ENCODE measurements around the gene CLDN10. TPM values are rescaled to one million over a fixed set of nuclear protein-coding genes. Genes with fewer than 3 reads are reported as not detected.

CLDN10 gene
- total RNA-seq, 4 donors from 2014 or later, result 1.3 to 27.6 (median 19.5) TPM; not detected in 1

DNA sequence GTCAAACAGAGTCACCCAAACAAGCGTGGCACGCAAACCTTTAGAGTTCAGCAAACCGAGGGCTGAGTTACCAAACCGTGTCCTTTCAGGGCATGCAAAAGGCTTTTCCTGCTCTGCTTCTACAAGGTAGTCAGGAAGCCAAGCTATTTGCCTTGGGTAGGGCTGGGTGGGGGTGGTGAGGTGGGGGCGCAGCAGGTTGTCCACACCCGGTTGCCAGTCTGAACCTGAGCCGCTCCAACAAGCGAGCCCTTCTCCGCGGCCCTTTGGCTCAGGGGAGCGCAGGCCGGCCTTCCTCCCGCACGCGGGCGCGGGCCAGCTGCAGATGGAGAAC lies 347 bp upstream of the CLDN10 start:
- Histone ChIP-seq H3K27me3 (no peaks in the 10 kb centered on the region), H3K4me3 (peak overlapping the region in 1 of 2 donors; percentile 16), H3K9me3 (no peaks in the 10 kb centered on the region)

DNA sequence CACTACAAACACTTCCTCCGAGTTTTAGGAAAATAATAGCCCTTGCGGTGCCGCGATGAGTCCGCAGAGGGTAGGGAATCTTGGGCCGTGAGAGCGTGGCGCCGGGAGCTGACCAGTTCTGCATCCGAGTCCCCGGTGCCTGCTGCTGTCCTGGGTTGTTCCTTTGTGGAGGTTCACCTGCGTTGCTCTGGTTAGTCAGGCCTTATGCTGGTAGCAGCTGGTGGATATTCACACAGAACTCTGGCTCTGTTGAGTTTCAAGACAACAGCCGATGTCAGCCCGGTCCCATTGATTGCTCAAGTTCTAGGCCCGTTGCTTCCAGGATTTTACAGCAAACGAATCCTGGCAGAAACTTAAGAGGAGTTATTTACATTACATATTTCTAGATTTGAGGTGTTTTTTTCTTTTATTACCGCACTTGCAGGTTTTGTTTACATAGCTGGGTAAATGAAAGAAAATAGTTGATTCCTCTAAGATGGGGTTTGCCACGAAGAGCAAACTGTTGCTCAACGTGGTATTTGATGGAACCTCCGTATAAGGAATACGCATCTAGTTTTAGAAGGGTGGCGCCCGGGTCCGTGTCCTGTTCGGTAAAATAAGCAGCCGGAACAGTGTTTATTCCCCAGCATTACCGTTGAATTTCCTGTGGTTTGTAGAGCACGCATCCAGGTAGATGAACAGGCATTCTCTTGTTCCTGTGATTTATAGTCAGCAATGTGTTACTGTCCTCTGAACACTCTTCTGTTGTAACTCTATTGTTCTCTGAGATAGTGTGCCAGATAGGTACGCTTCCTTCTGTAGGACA lies 1.3 kb downstream of the CLDN10 start:
- TF ChIP-seq, protein P1, sequence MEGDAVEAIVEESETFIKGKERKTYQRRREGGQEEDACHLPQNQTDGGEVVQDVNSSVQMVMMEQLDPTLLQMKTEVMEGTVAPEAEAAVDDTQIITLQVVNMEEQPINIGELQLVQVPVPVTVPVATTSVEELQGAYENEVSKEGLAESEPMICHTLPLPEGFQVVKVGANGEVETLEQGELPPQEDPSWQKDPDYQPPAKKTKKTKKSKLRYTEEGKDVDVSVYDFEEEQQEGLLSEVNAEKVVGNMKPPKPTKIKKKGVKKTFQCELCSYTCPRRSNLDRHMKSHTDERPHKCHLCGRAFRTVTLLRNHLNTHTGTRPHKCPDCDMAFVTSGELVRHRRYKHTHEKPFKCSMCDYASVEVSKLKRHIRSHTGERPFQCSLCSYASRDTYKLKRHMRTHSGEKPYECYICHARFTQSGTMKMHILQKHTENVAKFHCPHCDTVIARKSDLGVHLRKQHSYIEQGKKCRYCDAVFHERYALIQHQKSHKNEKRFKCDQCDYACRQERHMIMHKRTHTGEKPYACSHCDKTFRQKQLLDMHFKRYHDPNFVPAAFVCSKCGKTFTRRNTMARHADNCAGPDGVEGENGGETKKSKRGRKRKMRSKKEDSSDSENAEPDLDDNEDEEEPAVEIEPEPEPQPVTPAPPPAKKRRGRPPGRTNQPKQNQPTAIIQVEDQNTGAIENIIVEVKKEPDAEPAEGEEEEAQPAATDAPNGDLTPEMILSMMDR (IDR thresholded peaks at IDR 0.05), result no peak
- TF ChIP-seq POLR2A (IDR thresholded peaks at IDR 0.05), result no peak
- no peak overlapping the region for H3K27ac ChIP-seq
- no peak for DNase-seq
- H3K9me3 ChIP-seq, result no peaks in the 10 kb centered on the region
- intact Hi-C loops (cut with DNase I; ENCODE audit: low total_unique reads), result no loop called here
- no peaks in the 10 kb centered on the region for H3K27me3 ChIP-seq
- no peaks in the 10 kb centered on the region for H3K4me1 ChIP-seq
- no peaks in the 10 kb centered on the region for H3K36me3 ChIP-seq
- H3K4me3 ChIP-seq, result no peak overlapping the region

More for the DNA sequence above, 347 bp upstream of the CLDN10 start:
- no peak for DNase-seq
- intact Hi-C loops (cut with DNase I; ENCODE audit: low total_unique reads), result no loop called here
- TF ChIP-seq, protein P1 (IDR thresholded peaks at IDR 0.05), result no peak
- TF ChIP-seq POLR2A (IDR thresholded peaks at IDR 0.05), result no peak
- Histone ChIP-seq H3K27ac (no peak overlapping the region), H3K36me3 (no peaks in the 10 kb centered on the region), H3K4me1 (no peaks in the 10 kb centered on the region)

DNA sequence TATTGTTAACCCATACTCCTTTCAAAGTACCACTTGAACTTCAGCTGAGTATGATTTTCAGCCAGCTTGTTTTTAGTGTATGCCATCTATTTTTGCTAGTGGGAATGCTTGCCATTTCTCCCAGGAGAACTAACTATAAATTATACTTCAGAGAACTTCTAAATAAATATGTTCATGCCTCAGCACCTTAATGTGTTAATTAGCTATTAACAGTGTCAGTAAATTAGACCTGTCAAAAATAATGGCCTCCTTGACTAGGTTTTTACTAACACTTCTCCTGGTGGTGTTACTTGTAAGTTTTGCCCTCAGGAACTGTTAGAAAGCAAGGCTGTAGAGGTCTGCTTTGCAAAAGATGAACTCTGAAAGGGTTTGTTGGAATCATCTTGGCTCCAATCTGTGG lies 4.5 kb downstream of the CLDN10 start:
- H3K4me1 ChIP-seq, result no peaks in the 10 kb centered on the region
- no peaks in the 10 kb centered on the region for H3K9me3 ChIP-seq
- intact Hi-C loops (cut with DNase I; ENCODE audit: low total_unique reads), result no loop called here
- no peak for DNase-seq
- H3K4me3 ChIP-seq, result no peak overlapping the region
- no peaks in the 10 kb centered on the region for H3K36me3 ChIP-seq
- H3K27ac ChIP-seq, result no peak overlapping the region
- H3K27me3 ChIP-seq, result no peaks in the 10 kb centered on the region
- TF ChIP-seq, protein P1 (IDR thresholded peaks at IDR 0.05), result no peak
- TF ChIP-seq POLR2A (IDR thresholded peaks at IDR 0.05), result no peak

DNA sequence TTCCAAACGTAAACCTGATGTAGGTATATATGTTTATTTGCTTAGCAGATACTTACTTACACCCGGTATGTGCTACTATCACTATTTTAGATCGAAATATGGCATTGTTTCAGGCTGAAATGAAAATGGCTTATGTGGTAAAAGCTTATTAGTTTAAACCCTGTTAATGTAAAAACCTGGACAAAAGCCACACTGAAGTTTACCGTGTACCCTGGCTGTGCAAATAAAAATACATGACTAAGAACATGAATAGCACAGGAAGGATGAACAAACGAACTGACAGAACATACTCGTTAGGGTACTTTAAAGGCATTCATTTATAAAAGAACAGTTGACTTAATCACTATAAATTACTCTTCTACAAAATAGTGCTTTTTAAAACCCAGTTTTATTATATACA lies 6.6 kb downstream of the CLDN10 start:
- Histone ChIP-seq H3K36me3 (no peaks in the 10 kb centered on the region), H3K4me1 (no peaks in the 10 kb centered on the region), H3K9me3 (no peaks in the 10 kb centered on the region), H3K27ac (no peak overlapping the region), H3K4me3 (no peak overlapping the region), H3K27me3 (no peaks in the 10 kb centered on the region)
- DNase-seq, result no peak
- intact Hi-C loops (cut with DNase I; ENCODE audit: low total_unique reads), result no loop called here
- no peak for TF ChIP-seq POLR2A (IDR thresholded peaks at IDR 0.05)
- TF ChIP-seq, protein P1 (IDR thresholded peaks at IDR 0.05), result no peak

DNA sequence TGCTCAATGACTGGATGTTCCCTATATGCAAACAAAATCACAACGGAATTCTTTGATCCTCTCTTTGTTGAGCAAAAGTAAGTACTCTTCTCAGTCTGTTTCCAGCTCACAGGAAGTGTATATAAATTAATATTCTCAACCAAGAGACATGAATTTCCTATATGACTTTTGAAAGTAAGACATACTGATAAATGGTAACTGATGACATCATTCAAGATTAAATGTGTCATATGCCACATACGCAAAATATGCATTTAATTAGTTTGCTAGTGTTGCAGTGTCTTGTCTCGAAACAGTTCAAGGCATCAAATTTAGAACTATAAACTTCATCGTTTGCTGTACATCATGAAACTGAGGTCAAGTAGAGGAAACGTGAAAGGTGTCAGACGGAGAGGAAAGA lies 7.9 kb downstream of the CLDN10 start:
- no peaks in the 10 kb centered on the region for H3K36me3 ChIP-seq
- no peaks in the 10 kb centered on the region for H3K27me3 ChIP-seq
- no peak overlapping the region for H3K4me3 ChIP-seq
- H3K9me3 ChIP-seq, result no peaks in the 10 kb centered on the region
- TF ChIP-seq POLR2A (IDR thresholded peaks at IDR 0.05), result no peak
- TF ChIP-seq, protein P1 (IDR thresholded peaks at IDR 0.05), result no peak
- no peak overlapping the region for H3K27ac ChIP-seq
- intact Hi-C loops (cut with DNase I; ENCODE audit: low total_unique reads), result no loop called here
- H3K4me1 ChIP-seq, result no peaks in the 10 kb centered on the region
- DNase-seq, result no peak
